BE2C (cell line): ENCODE data around the gene CCDC3.

Source experiments
- DNase-seq: peaks from one replicate; pipeline ENCODE4 v3.0.0-alpha.2; 2020
- H3K27me3 ChIP-seq: fragments of 250-450 bp; sonication (Bioruptor Pico); 2 replicates; pipeline ENCODE4 v1.5.1; 2020; ENCODE audit warnings: mild to moderate bottlenecking
- H3K36me3 ChIP-seq: fragments of 250-450 bp; sonication (Bioruptor Pico); 2 replicates; pipeline ENCODE4 v1.5.1; 2020; ENCODE audit warnings: mild to moderate bottlenecking
- H3K4me1 ChIP-seq: fragments of 250-450 bp; sonication (Bioruptor Pico); 2 replicates; pipeline ENCODE4 v1.5.1; 2020
- H3K4me3 ChIP-seq: 2 replicates; pipeline ENCODE4 v1.5.1; 2011; ENCODE audit warnings: low read depth, low read length
- H3K9me3 ChIP-seq: fragments of 250-450 bp; sonication (Bioruptor Pico); 2 replicates; pipeline ENCODE4 v1.5.1; 2020
- CTCF ChIP-seq: IDR thresholded peaks from 2 replicates; pipeline ENCODE4 v1.5.1; 2012; ENCODE audit warnings: mild to moderate bottlenecking, low read depth, low read length

CCDC3 gene

GRCh38 chr10:12965571-12965970 is 35.9 kb downstream of the CCDC3 start:
- Histone ChIP-seq H3K4me1 (no peaks in the 10 kb centered on the region), H3K4me3 (no peak overlapping the region), H3K27me3 (no peaks in the 10 kb centered on the region), H3K9me3 (no peaks in the 10 kb centered on the region), H3K36me3 (no peaks in the 10 kb centered on the region)
- TF ChIP-seq CTCF = no peak
- DNase-seq = no peak

- no peak for DNase-seq
- Histone ChIP-seq H3K4me3 (no peak overlapping the region), H3K9me3 (no peaks in the 10 kb centered on the region), H3K4me1 (no peaks in the 10 kb centered on the region), H3K27me3 (no peaks in the 10 kb centered on the region), H3K36me3 (no peaks in the 10 kb centered on the region)
- TF ChIP-seq CTCF = no peak
Observed at GRCh38 chr10:12962556-12962955, 39.0 kb downstream of the CCDC3 start.

GRCh38 chr10:12961416-12962205 is 39.9 kb downstream of the CCDC3 start:
- TF ChIP-seq CTCF = no peak
- no peak for DNase-seq
- Histone ChIP-seq H3K4me3 (no peak overlapping the region), H3K4me1 (no peaks in the 10 kb centered on the region), H3K36me3 (no peaks in the 10 kb centered on the region), H3K9me3 (no peaks in the 10 kb centered on the region), H3K27me3 (no peaks in the 10 kb centered on the region)

GRCh38 chr10:12960941-12961340 is 40.6 kb downstream of the CCDC3 start:
- no peaks in the 10 kb centered on the region for H3K27me3 ChIP-seq
- H3K36me3 ChIP-seq = no peaks in the 10 kb centered on the region
- no peak for DNase-seq
- no peaks in the 10 kb centered on the region for H3K4me1 ChIP-seq
- H3K9me3 ChIP-seq = no peaks in the 10 kb centered on the region
- TF ChIP-seq CTCF = no peak
- H3K4me3 ChIP-seq = no peak overlapping the region

GRCh38 chr10:12960334-12960898 is 41.1 kb downstream of the CCDC3 start:
- DNase-seq = no peak
- Histone ChIP-seq H3K36me3 (no peaks in the 10 kb centered on the region), H3K9me3 (no peaks in the 10 kb centered on the region), H3K27me3 (no peaks in the 10 kb centered on the region), H3K4me1 (no peaks in the 10 kb centered on the region), H3K4me3 (no peak overlapping the region)
- no peak for TF ChIP-seq CTCF

GRCh38 chr10:12958546-12959110 is 42.9 kb downstream of the CCDC3 start:
- Histone ChIP-seq H3K4me1 (no peaks in the 10 kb centered on the region), H3K9me3 (no peaks in the 10 kb centered on the region), H3K36me3 (no peaks in the 10 kb centered on the region), H3K4me3 (no peak overlapping the region), H3K27me3 (no peaks in the 10 kb centered on the region)
- no peak for TF ChIP-seq CTCF
- no peak for DNase-seq
